GM04504 (cell line): ENCODE data around the gene CYP2B6.
"Not testable (repeated sequence)": the region's sequence is repeated elsewhere in the genome, so short reads cannot be mapped to it uniquely, and the experiment has no call there.

ENCODE experiments used
- DNase-seq: peaks from one replicate; pipeline ENCODE4 v3.0.0-alpha.2; 2012; ENCODE audit warnings: low read depth

Gene CYP2B6

GRCh38 chr19:40980743-40981442, 10.2 kb upstream of the CYP2B6 start:
- not testable (repeated sequence) for DNase-seq

- no peak for DNase-seq
Measured at GRCh38 chr19:40981591-40981990, 9.5 kb upstream of the CYP2B6 start.

GRCh38 chr19:40982594-40983101, 8.4 kb upstream of the CYP2B6 start:
- DNase-seq, result no peak

GRCh38 chr19:40989453-40989852, 1.6 kb upstream of the CYP2B6 start:
- no peak for DNase-seq

GRCh38 chr19:40995355-40995754, 4.3 kb downstream of the CYP2B6 start:
- no peak for DNase-seq

GRCh38 chr19:40999018-40999417, 7.9 kb downstream of the CYP2B6 start:
- not testable (repeated sequence) for DNase-seq

- DNase-seq, result no peak
Measured at GRCh38 chr19:41000310-41000737, 9.2 kb downstream of the CYP2B6 start.

- DNase-seq, result no peak
Measured at GRCh38 chr19:41001243-41001971, 10.3 kb downstream of the CYP2B6 start.

GRCh38 chr19:41003656-41004055, 12.6 kb downstream of the CYP2B6 start:
- DNase-seq, result not testable (repeated sequence)

GRCh38 chr19:41009700-41010235, 18.7 kb downstream of the CYP2B6 start:
- DNase-seq, result no peak

GRCh38 chr19:41013359-41013758, 22.3 kb downstream of the CYP2B6 start:
- DNase-seq, result no peak

- DNase-seq, result no peak
Measured at GRCh38 chr19:41014643-41015042, 23.6 kb downstream of the CYP2B6 start.

- DNase-seq, result no peak
Measured at GRCh38 chr19:41016488-41017071, 25.5 kb downstream of the CYP2B6 start.

GRCh38 chr19:41018736-41019290, 27.7 kb downstream of the CYP2B6 start:
- no peak for DNase-seq

GRCh38 chr19:41019346-41019745, 28.3 kb downstream of the CYP2B6 start:
- no peak for DNase-seq

- no peak for DNase-seq
Measured at GRCh38 chr19:41023193-41023592, 32.1 kb downstream of the CYP2B6 start.

GRCh38 chr19:41025411-41025810, 34.3 kb downstream of the CYP2B6 start:
- DNase-seq, result no peak

- DNase-seq, result no peak
Measured at GRCh38 chr19:41025871-41026270, 34.8 kb downstream of the CYP2B6 start.

- DNase-seq, result no peak
Measured at GRCh38 chr19:41027273-41027967, 36.3 kb downstream of the CYP2B6 start.

- no peak for DNase-seq
Measured at GRCh38 chr19:41029524-41030432, 38.7 kb downstream of the CYP2B6 start.

GRCh38 chr19:41030651-41031050, 39.6 kb downstream of the CYP2B6 start:
- DNase-seq, result no peak
